ENCODE data around the gene RAPGEF4. TPM values are rescaled to one million over a fixed set of nuclear protein-coding genes. Genes with fewer than 3 reads are reported as not detected.

RAPGEF4 gene
- total RNA-seq, 4 donors from 2014 or later, result 1.4 to 5.5 (median 1.8) TPM

- in situ Hi-C loops (cut with MboI; ENCODE audit: low sequenced_read_pairs in 4 of 4), result no loop called here
- no peak for ATAC-seq
- H3K9me3 ChIP-seq, result no peaks in the 10 kb centered on the region
Observed at GRCh38 chr2:172842511-172843265, 107.0 kb downstream of the RAPGEF4 start.

GRCh38 chr2:172843266-172843582, 107.6 kb downstream of the RAPGEF4 start:
- no peak overlapping the region for H3K27ac ChIP-seq
- H3K4me3 ChIP-seq, result no peak overlapping the region
- H3K27me3 ChIP-seq, result no peaks in the 10 kb centered on the region
- no peaks in the 10 kb centered on the region for H3K9me3 ChIP-seq
- no peak for DNase-seq
- no peak for TF ChIP-seq POLR2A (IDR thresholded peaks at IDR 0.05)
- in situ Hi-C loops (cut with MboI; ENCODE audit: low sequenced_read_pairs in 4 of 4), result no loop called here
- H3K36me3 ChIP-seq, result no peaks in the 10 kb centered on the region
- H3K4me1 ChIP-seq, result peaks cover 0 to 21% of the 10 kb centered on the region in 2 donors
- ATAC-seq, result no peak
- intact Hi-C loops (cut with DNase I; ENCODE audit: low total_unique reads), result no loop called here

More at GRCh38 chr2:172842511-172843265, 107.0 kb downstream of the RAPGEF4 start:
- no peak for DNase-seq
- intact Hi-C loops (cut with DNase I; ENCODE audit: low total_unique reads), result no loop called here
- TF ChIP-seq POLR2A (IDR thresholded peaks at IDR 0.05) (no peak), CTCF (IDR thresholded peaks at IDR 0.05 in 4 of 5, conservative IDR thresholded peaks at IDR 0.05 in 1 of 5) (no peak)
- Histone ChIP-seq H3K27ac (no peak overlapping the region), H3K36me3 (no peaks in the 10 kb centered on the region), H3K27me3 (no peaks in the 10 kb centered on the region), H3K4me1 (peaks cover 0 to 21% of the 10 kb centered on the region in 2 donors), H3K4me3 (no peak overlapping the region)

GRCh38 chr2:172843902-172844715, 108.5 kb downstream of the RAPGEF4 start:
- no peak for DNase-seq
- intact Hi-C loops (cut with DNase I; ENCODE audit: low total_unique reads), result no loop called here
- Histone ChIP-seq H3K4me3 (no peak overlapping the region), H3K27me3 (no peaks in the 10 kb centered on the region), H3K4me1 (peaks cover 0 to 21% of the 10 kb centered on the region in 2 donors), H3K27ac (peak overlapping the region in 2 of 4 donors; percentile 31 to 33), H3K9me3 (no peaks in the 10 kb centered on the region), H3K36me3 (no peaks in the 10 kb centered on the region)
- ATAC-seq, result no peak
- in situ Hi-C loops (cut with MboI; ENCODE audit: low sequenced_read_pairs in 4 of 4), result no loop called here
- TF ChIP-seq POLR2A (IDR thresholded peaks at IDR 0.05) (no peak), CTCF (IDR thresholded peaks at IDR 0.05 in 4 of 5, conservative IDR thresholded peaks at IDR 0.05 in 1 of 5) (no peak)

- H3K27ac ChIP-seq, result peak overlapping the region in 2 of 4 donors; percentile 46 to 64
- peak; percentile 53 to 79 for ATAC-seq
- intact Hi-C loops (cut with DNase I; ENCODE audit: low total_unique reads), result no loop called here
Observed at GRCh38 chr2:172845028-172845630, 109.5 kb downstream of the RAPGEF4 start.

More at GRCh38 chr2:172845028-172845630, 109.5 kb downstream of the RAPGEF4 start:
- H3K27me3 ChIP-seq, result no peaks in the 10 kb centered on the region
- no peaks in the 10 kb centered on the region for H3K36me3 ChIP-seq
- in situ Hi-C loops (cut with MboI; ENCODE audit: low sequenced_read_pairs in 4 of 4), result no loop called here
- H3K4me1 ChIP-seq, result peaks cover 0 to 21% of the 10 kb centered on the region in 2 donors
- no peak overlapping the region for H3K4me3 ChIP-seq
- DNase-seq, result no peak
- no peaks in the 10 kb centered on the region for H3K9me3 ChIP-seq
- no peak for TF ChIP-seq CTCF (IDR thresholded peaks at IDR 0.05 in 4 of 5, conservative IDR thresholded peaks at IDR 0.05 in 1 of 5)
- no peak for TF ChIP-seq POLR2A (IDR thresholded peaks at IDR 0.05)
